Measurements from ENCODE around the gene DPH1.
A peak's percentile ranks its signal among the peaks of the same experiment; 100 is the strongest.

The DPH1 gene

GRCh38 chr17:2024572-2025219, 5.3 kb upstream of the DPH1 start:
- no peak for DNase-seq (ENCODE audit: low spot score)
- Histone ChIP-seq H3K4me1 (ENCODE audit: insufficient read depth, poor library complexity, severe bottlenecking) (no peaks in the 10 kb centered on the region), H3K4me3 (ENCODE audit: severe bottlenecking) (peak overlapping the region; percentile 34), H3K36me3 (ENCODE audit: low read depth) (no peaks in the 10 kb centered on the region), H3K27me3 (ENCODE audit: insufficient read depth, poor library complexity, severe bottlenecking) (peaks cover 30% of the 10 kb centered on the region), H3K9me3 (ENCODE audit: severe bottlenecking) (no peaks in the 10 kb centered on the region), H3K27ac (ENCODE audit: poor library complexity, severe bottlenecking) (no peak overlapping the region)
- no peak for TF ChIP-seq CTCF (IDR thresholded peaks at IDR 0.05; ENCODE audit: poor library complexity, severe bottlenecking)
- no peak for ATAC-seq (ENCODE audit: low read depth)

- Histone ChIP-seq H3K9me3 (ENCODE audit: severe bottlenecking) (no peaks in the 10 kb centered on the region), H3K27me3 (ENCODE audit: insufficient read depth, poor library complexity, severe bottlenecking) (peaks cover 30% of the 10 kb centered on the region), H3K4me1 (ENCODE audit: insufficient read depth, poor library complexity, severe bottlenecking) (no peaks in the 10 kb centered on the region), H3K4me3 (ENCODE audit: severe bottlenecking) (peak within 1 kb of the TSS; percentile 34), H3K36me3 (ENCODE audit: low read depth) (no peaks in the 10 kb centered on the region), H3K27ac (ENCODE audit: poor library complexity, severe bottlenecking) (no peak within 1 kb of the TSS)
- ATAC-seq (ENCODE audit: low read depth), result peak; percentile 52
- no peak for DNase-seq (ENCODE audit: low spot score)
- no peak for TF ChIP-seq CTCF (IDR thresholded peaks at IDR 0.05; ENCODE audit: poor library complexity, severe bottlenecking)
Observed at GRCh38 chr17:2025220-2025621, 4.7 kb upstream of the DPH1 start, which contains the start of gene RTN4RL1. TSS of gene RTN4RL1 (minus strand) at chr17:2025334. CDS start at chr17:2024865, 469 bp downstream.

- no peak overlapping the region for H3K27ac ChIP-seq (ENCODE audit: poor library complexity, severe bottlenecking)
- ATAC-seq (ENCODE audit: low read depth) (peak; percentile 53), DNase-seq (ENCODE audit: low spot score) (no peak)
- no peaks in the 10 kb centered on the region for H3K9me3 ChIP-seq (ENCODE audit: severe bottlenecking)
- peak overlapping the region; percentile 34 for H3K4me3 ChIP-seq (ENCODE audit: severe bottlenecking)
- TF ChIP-seq CTCF (IDR thresholded peaks at IDR 0.05; ENCODE audit: poor library complexity, severe bottlenecking), result peak; percentile 88
- H3K27me3 ChIP-seq (ENCODE audit: insufficient read depth, poor library complexity, severe bottlenecking), result peaks cover 30% of the 10 kb centered on the region
- H3K36me3 ChIP-seq (ENCODE audit: low read depth), result no peaks in the 10 kb centered on the region
- H3K4me1 ChIP-seq (ENCODE audit: insufficient read depth, poor library complexity, severe bottlenecking), result peaks cover under 1% of the 10 kb centered on the region
Observed at GRCh38 chr17:2025622-2026309, 4.2 kb upstream of the DPH1 start.

- Histone ChIP-seq H3K27ac (ENCODE audit: poor library complexity, severe bottlenecking) (no peak overlapping the region), H3K36me3 (ENCODE audit: low read depth) (no peaks in the 10 kb centered on the region), H3K27me3 (ENCODE audit: insufficient read depth, poor library complexity, severe bottlenecking) (peaks cover 29% of the 10 kb centered on the region), H3K4me1 (ENCODE audit: insufficient read depth, poor library complexity, severe bottlenecking) (peaks cover 5% of the 10 kb centered on the region), H3K4me3 (ENCODE audit: severe bottlenecking) (no peak overlapping the region), H3K9me3 (ENCODE audit: severe bottlenecking) (no peaks in the 10 kb centered on the region)
- no peak for DNase-seq (ENCODE audit: low spot score)
- no peak for ATAC-seq (ENCODE audit: low read depth)
- TF ChIP-seq CTCF (IDR thresholded peaks at IDR 0.05; ENCODE audit: poor library complexity, severe bottlenecking), result no peak
Observed at GRCh38 chr17:2027528-2028233, 2.3 kb upstream of the DPH1 start.

Data from RWPE2 (cell line).